H9 (cell line): ENCODE results near the gene CCM2. TPM values are rescaled to one million over a fixed set of nuclear protein-coding genes. Genes with fewer than 3 reads are reported as not detected.

ENCODE experiments used
- DNase-seq: peaks from one replicate; pipeline ENCODE4 v3.0.0-alpha.2; 2017
- H2AFZ ChIP-seq: one replicate; pipeline ENCODE4 v1.6.1; 2013; ENCODE audit warnings: mild to moderate bottlenecking, low read length, control low read depth, moderate library complexity
- H2AK5ac ChIP-seq: 2 replicates; pipeline ENCODE4 v1.6.1; 2013; ENCODE audit warnings: low read length, control low read depth, mixed read lengths; ENCODE audit not compliant: insufficient read length
- H2BK120ac ChIP-seq: one replicate; pipeline ENCODE4 v1.6.1; 2013; ENCODE audit warnings: low read depth, mild to moderate bottlenecking, low read length, control low read depth, inconsistent platforms; ENCODE audit not compliant: poor library complexity, severe bottlenecking
- H2BK12ac ChIP-seq: 2 replicates; pipeline ENCODE4 v1.6.1; 2013; ENCODE audit warnings: low read length, control low read depth, mixed read lengths, low read depth; ENCODE audit not compliant: insufficient read length
- H2BK15ac ChIP-seq: 2 replicates; pipeline ENCODE4 v1.6.1; 2013; ENCODE audit warnings: low read depth, low read length, control low read depth
- H2BK20ac ChIP-seq: one replicate; pipeline ENCODE4 v1.6.1; 2013; ENCODE audit warnings: low read depth, mild to moderate bottlenecking, low read length, control low read depth, inconsistent platforms; ENCODE audit not compliant: poor library complexity, severe bottlenecking
- H2BK5ac ChIP-seq: 2 replicates; pipeline ENCODE4 v1.6.1; 2013; ENCODE audit warnings: low read length, control low read depth, mixed read lengths; ENCODE audit not compliant: insufficient read length
- H3K14ac ChIP-seq: 2 replicates; pipeline ENCODE4 v1.6.1; 2013; ENCODE audit warnings: low read length, control low read depth; ENCODE audit not compliant: insufficient read depth
- H3K18ac ChIP-seq: 2 replicates; pipeline ENCODE4 v1.6.1; 2013; ENCODE audit warnings: low read depth, mild to moderate bottlenecking, mixed read lengths, low read length, control low read depth; ENCODE audit not compliant: insufficient read length
- H3K23ac ChIP-seq: 2 replicates; pipeline ENCODE4 v1.6.1; 2013; ENCODE audit warnings: low read length, control low read depth, mixed read lengths, low read depth; ENCODE audit not compliant: insufficient read length
- H3K23me2 ChIP-seq: 2 replicates; pipeline ENCODE4 v1.6.1; 2013; ENCODE audit warnings: low read depth, mild to moderate bottlenecking, mixed read lengths, low read length, control low read depth; ENCODE audit not compliant: insufficient read length, poor library complexity, severe bottlenecking
- H3K27ac ChIP-seq: 2 replicates; pipeline ENCODE4 v1.5.1; 2013; ENCODE audit warnings: low read length, control low read depth, mixed read lengths, low read depth; ENCODE audit not compliant: insufficient read length
- H3K27me3 ChIP-seq: 2 replicates; pipeline ENCODE4 v1.6.1; 2013; ENCODE audit warnings: low read length, control low read depth, inconsistent platforms; ENCODE audit not compliant: insufficient read depth
- H3K4ac ChIP-seq: 2 replicates; pipeline ENCODE4 v1.6.1; 2013; ENCODE audit warnings: low read depth, mild to moderate bottlenecking, control low read depth, inconsistent platforms, low read length, moderate library complexity
- H3K4me1 ChIP-seq: 2 replicates; pipeline ENCODE4 v1.6.1; 2013; ENCODE audit warnings: low read length, control low read depth, inconsistent platforms; ENCODE audit not compliant: insufficient read depth
- H3K4me2 ChIP-seq: 2 replicates; pipeline ENCODE4 v1.6.1; 2013; ENCODE audit warnings: low read length, control low read depth, mixed read lengths; ENCODE audit not compliant: insufficient read length, insufficient read depth
- H3K56ac ChIP-seq: 2 replicates; pipeline ENCODE4 v1.6.1; 2013; ENCODE audit warnings: low read depth, mild to moderate bottlenecking, mixed read lengths, low read length, control low read depth; ENCODE audit not compliant: insufficient read length
- H3K79me1 ChIP-seq: 2 replicates; pipeline ENCODE4 v1.6.1; 2013; ENCODE audit warnings: low read depth, mild to moderate bottlenecking, moderate library complexity, low read length, control low read depth, inconsistent platforms; ENCODE audit not compliant: insufficient read depth, poor library complexity, severe bottlenecking
- H3K79me2 ChIP-seq: 2 replicates; pipeline ENCODE4 v1.6.1; 2013; ENCODE audit warnings: low read length, control low read depth, inconsistent platforms; ENCODE audit not compliant: insufficient read depth
- H3K9ac ChIP-seq: 2 replicates; pipeline ENCODE4 v1.6.1; 2013; ENCODE audit warnings: low read length, control low read depth, mixed read lengths; ENCODE audit not compliant: insufficient read length; ENCODE audit errors: extremely low read depth
- H3K9me3 ChIP-seq: one replicate; pipeline ENCODE4 v1.6.1; 2013; ENCODE audit warnings: low read depth, low read length, inconsistent platforms; ENCODE audit not compliant: control insufficient read depth
- H3T11ph ChIP-seq: one replicate; pipeline ENCODE4 v1.6.1; 2013; ENCODE audit warnings: mild to moderate bottlenecking, low read length, control low read depth, inconsistent platforms
- H4K20me1 ChIP-seq: one replicate; pipeline ENCODE4 v1.6.1; 2013; ENCODE audit not compliant: control insufficient read depth, insufficient read length, insufficient read depth
- H4K5ac ChIP-seq: 2 replicates; pipeline ENCODE4 v1.6.1; 2013; ENCODE audit warnings: low read depth, mild to moderate bottlenecking, mixed read lengths, low read length, control low read depth; ENCODE audit not compliant: insufficient read length
- H4K8ac ChIP-seq: replicated peaks from 2 replicates; pipeline ENCODE4 v1.6.1; 2013; ENCODE audit warnings: low read length, control low read depth, mixed read lengths, low read depth; ENCODE audit not compliant: insufficient read length
- H4K91ac ChIP-seq: 2 replicates; pipeline ENCODE4 v1.6.1; 2013; ENCODE audit warnings: low read depth, mild to moderate bottlenecking, moderate library complexity, mixed read lengths, low read length, control low read depth; ENCODE audit not compliant: insufficient read length
- H3K27ac Mint-ChIP-seq, 3 experiments: 2 replicates in 2 of 3; 3 replicates in 1 of 3; pipeline ENCODE4 v1.8.0; 2020 to 2021; ENCODE audit warnings: mixed read lengths in 3 of 3, mild to moderate bottlenecking in 1 of 3, moderate library complexity in 1 of 3
- H3K27me3 Mint-ChIP-seq: 2 replicates; pipeline ENCODE4 v1.8.0; 2021; ENCODE audit warnings: low read depth, mild to moderate bottlenecking, moderate library complexity, mixed read lengths
- H3K36me3 Mint-ChIP-seq, 3 experiments: 2 replicates in 2 of 3; 3 replicates in 1 of 3; pipeline ENCODE4 v1.8.0; 2020 to 2021; ENCODE audit warnings: low read depth in 3 of 3, mixed read lengths in 3 of 3; ENCODE audit not compliant: insufficient read depth in 1 of 3
- H3K4me1 Mint-ChIP-seq, 2 experiments: 2 replicates each; pipeline ENCODE4 v1.8.0; 2020; ENCODE audit warnings: mixed read lengths in 2 of 2
- H3K4me3 Mint-ChIP-seq, 2 experiments: 2 replicates in 1 of 2; 3 replicates in 1 of 2; pipeline ENCODE4 v1.8.0; 2020 to 2021; ENCODE audit warnings: mild to moderate bottlenecking in 2 of 2, mixed read lengths in 2 of 2, moderate library complexity in 1 of 2
- H3K9me3 Mint-ChIP-seq, 2 experiments: 2 replicates in 1 of 2; 3 replicates in 1 of 2; pipeline ENCODE4 v1.8.0; 2020; ENCODE audit warnings: mild to moderate bottlenecking in 2 of 2, mixed read lengths in 2 of 2, moderate library complexity in 1 of 2
- CTCF ChIP-seq: fragments of 200-600 bp; sonication (generic); conservative IDR thresholded peaks from 3 replicates; pipeline ENCODE4 v1.8.0; 2021; ENCODE audit warnings: antibody characterized with exemption, mild to moderate bottlenecking
- WGBS: extraction: QIAGEN DNeasy Blood & Tissue Kit; methylation state at CpG from one replicate; pipeline ENCODE4 v1.1.7; 2013; ENCODE audit warnings: missing lambda C conversion rate, low lambda C conversion rate, mixed read lengths; ENCODE audit not compliant: insufficient read length; ENCODE audit errors: extremely low coverage; 5-methylcytosine and 5-hydroxymethylcytosine counted together
- total RNA-seq: library from RNA; stranded (reverse); gene quantifications from 2 replicates; pipeline ENCODE4 v1.2.1, GENCODE V29; 2021

Gene CCM2
- total RNA-seq, 1 experiment from 2014 or later: 30.4 TPM

DNA sequence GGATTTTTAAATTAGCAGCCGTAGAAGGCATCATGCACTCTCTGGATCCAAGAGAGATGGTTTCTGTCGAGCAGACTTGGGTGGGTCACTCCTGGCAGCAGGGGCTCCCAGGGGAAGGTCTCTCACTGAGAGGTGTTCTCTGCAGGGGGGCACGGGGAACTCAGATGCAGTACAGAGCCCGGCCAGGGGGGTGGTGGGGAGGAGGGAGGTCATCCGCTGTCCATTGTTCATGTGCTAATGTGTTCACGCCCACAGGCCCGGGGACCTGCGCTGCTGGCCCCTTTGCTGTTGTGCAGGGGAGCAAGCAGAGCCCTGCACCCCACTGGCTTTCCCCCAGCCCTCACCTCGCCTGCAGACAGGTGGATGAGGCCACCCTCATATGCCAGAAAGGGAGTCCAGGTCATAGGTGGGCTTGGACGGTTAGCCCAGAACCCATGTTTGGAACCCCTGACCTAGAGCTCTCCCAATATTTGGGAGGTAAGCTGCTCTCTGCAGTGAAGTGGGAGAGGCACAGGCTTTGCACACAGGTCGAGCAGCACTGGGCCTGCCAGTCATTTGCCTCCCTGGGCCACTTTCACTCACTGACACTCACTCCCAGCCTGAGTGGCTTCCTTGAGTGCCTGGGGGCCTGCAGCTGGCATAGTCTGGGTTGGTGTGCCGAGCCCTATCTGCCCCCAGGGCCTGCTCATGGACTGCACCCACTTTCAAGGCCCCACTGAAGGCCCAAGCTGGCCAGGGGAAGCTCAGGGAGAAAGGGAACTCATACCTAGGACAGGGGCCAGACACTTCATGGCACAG is 124.1 kb downstream of the CCM2 start:
- H3K14ac ChIP-seq: 0 out of 2 replicates have a peak overlapping the region, but pooled peaks have one; percentile 47
- no peaks in the 10 kb centered on the region for H3K79me1 ChIP-seq
- peaks cover 8% of the 10 kb centered on the region for H3K27me3 Mint-ChIP-seq
- peak; percentile 65 for DNase-seq
- H3K23me2 ChIP-seq: no peaks in the 10 kb centered on the region
- TF ChIP-seq CTCF: no peak
- no peak overlapping the region for H2BK15ac ChIP-seq
- no peak overlapping the region for H3K27ac ChIP-seq
- no peak overlapping the region for H4K8ac ChIP-seq
- no peaks in the 10 kb centered on the region for H3K36me3 Mint-ChIP-seq
- H2AK5ac ChIP-seq: no peak overlapping the region
- no peak overlapping the region for H2BK5ac ChIP-seq
- H4K20me1 ChIP-seq: no peaks in the 10 kb centered on the region
- H2AFZ ChIP-seq: no peak overlapping the region
- no peak overlapping the region for H3K23ac ChIP-seq
- no peak overlapping the region for H2BK12ac ChIP-seq
- no peak overlapping the region for H3K9ac ChIP-seq
- H3K56ac ChIP-seq: no peak overlapping the region
- no peaks in the 10 kb centered on the region for H3K4me1 ChIP-seq
- H2BK20ac ChIP-seq: no peak overlapping the region
- WGBS: no CpG with 5 or more reads among the region's 12 CpGs
- no peak overlapping the region for H3K4ac ChIP-seq
- H4K91ac ChIP-seq: no peak overlapping the region
- no peaks in the 10 kb centered on the region for H3K9me3 ChIP-seq
- no peak overlapping the region for H2BK120ac ChIP-seq
- no peak overlapping the region for H3K18ac ChIP-seq
- H3T11ph ChIP-seq: no peak overlapping the region
- peaks cover 11% of the 10 kb centered on the region in 2 experiments for H3K4me1 Mint-ChIP-seq
- H3K27me3 ChIP-seq: no peaks in the 10 kb centered on the region
- H3K4me2 ChIP-seq: no peak overlapping the region
- no peaks in the 10 kb centered on the region for H3K79me2 ChIP-seq
- H4K5ac ChIP-seq: no peak overlapping the region
- no peak overlapping the region for H3K4me3 Mint-ChIP-seq
- no peaks in the 10 kb centered on the region for H3K9me3 Mint-ChIP-seq
- peak overlapping the region in 1 of 3 experiments; percentile 61; a peak in 1 of 7 replicates for H3K27ac Mint-ChIP-seq
